ENCODE measurements around the gene CAPN12. TPM values are rescaled to one million over a fixed set of nuclear protein-coding genes. Genes with fewer than 3 reads are reported as not detected.

Gene CAPN12
- total RNA-seq, 1 donor from 2014 or later = 4.4 TPM

DNA sequence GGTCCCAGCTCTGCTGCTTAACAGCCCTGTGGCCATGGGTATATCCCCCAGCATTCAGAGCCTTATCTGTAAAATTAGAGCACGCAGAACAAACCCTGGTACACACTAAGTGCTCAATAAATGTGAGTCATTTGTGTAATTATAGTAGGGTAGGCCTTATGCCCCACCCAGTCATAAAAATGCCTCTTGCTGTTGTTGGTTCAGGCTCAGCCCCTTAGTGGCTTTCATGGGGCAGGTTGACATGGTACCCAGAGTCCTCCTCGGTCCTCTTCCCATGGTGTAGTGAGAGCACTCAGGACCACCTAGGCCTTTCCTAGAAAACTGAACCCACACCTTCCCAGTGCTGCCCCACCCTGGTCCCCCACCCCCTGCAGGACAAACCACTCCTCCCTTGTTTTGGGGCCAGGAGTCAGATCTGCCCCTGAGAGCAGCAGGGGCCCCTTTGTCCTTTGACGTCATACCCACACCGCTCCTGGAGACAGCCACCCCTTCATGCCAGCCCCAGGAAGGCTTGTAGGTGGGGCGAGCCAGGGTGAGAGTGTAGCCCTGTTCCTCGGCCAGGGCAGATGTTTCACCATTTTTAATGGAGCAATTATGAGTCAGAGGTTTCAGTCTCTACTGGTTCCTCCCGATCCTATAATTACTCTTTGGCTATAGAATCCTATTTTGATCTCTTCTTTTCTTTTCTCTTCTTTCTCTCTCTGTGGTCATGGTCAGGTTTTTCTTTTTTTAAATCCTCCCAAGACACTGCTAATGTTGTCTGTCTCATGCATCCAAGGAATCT, 60.0 kb downstream of the CAPN12 start:
- intact Hi-C loops (cut with micrococcal nuclease) = loop anchor here (10.0 kb wide), 1 partner anchor 49 kb away; no protein-coding TSS in a partner anchor

DNA sequence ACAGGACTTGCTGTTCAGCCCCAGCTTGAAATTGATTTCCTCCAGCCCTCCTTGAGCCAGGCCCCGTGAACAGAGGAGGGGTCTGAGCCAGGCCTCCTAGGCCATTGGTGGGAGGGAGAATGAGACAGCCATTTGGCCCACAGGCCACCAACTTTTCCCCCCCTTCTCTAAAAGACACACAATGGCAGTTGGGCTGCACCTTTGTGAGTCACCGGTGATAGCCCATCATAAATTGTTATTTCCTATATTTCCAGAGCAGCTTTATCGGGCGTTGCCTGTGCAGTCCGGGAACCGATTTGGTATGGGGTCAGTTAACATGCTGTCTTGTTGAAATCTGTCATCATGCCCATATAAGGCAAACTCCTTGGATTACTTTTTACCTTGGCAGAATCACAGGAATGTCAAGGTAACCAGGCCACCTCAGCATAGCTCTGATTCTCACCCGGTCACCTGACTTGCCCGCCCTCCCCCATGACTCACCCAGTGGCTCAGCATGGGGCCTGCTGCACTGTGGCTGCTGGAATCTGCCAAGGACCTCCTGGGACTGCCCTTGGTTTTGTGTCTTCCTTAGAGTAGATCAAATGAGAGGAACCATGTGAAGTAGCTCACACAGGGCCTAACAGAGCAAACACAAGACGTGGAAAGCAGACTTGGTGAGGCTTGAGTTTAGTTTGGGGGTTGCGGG, 60.7 kb downstream of the CAPN12 start:
- intact Hi-C loops (cut with micrococcal nuclease) = loop anchor here (10.0 kb wide), 1 partner anchor 49 kb away; no protein-coding TSS in a partner anchor

DNA sequence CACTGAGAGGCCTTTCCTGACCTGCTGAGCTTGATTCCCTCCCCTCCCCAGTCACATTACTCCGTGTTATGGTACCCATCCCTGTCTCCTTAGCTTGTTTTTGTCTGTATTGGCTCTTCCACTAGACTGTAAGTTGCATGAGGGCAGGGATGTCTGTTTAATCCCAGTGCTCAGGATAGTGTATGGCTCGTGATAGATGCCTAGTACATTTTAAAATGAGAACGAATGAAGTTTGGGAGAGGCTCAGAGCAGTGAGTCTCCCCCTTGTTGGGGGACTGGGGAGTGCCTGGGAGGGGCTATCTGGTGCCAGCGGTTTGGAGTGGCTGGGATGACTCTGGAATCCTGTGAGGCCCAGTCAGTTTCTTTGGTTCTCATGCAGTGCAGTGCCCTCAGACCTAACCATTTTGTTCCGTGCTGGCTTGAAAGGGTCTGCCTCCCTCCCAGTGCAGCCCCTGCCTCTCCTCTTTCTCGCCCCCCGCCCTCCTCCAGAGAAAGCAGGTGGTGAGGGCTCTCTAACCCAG, 61.3 kb downstream of the CAPN12 start:
- intact Hi-C loops (cut with micrococcal nuclease) = loop anchor here (10.0 kb wide), 1 partner anchor 48 kb away; no protein-coding TSS in a partner anchor

DNA sequence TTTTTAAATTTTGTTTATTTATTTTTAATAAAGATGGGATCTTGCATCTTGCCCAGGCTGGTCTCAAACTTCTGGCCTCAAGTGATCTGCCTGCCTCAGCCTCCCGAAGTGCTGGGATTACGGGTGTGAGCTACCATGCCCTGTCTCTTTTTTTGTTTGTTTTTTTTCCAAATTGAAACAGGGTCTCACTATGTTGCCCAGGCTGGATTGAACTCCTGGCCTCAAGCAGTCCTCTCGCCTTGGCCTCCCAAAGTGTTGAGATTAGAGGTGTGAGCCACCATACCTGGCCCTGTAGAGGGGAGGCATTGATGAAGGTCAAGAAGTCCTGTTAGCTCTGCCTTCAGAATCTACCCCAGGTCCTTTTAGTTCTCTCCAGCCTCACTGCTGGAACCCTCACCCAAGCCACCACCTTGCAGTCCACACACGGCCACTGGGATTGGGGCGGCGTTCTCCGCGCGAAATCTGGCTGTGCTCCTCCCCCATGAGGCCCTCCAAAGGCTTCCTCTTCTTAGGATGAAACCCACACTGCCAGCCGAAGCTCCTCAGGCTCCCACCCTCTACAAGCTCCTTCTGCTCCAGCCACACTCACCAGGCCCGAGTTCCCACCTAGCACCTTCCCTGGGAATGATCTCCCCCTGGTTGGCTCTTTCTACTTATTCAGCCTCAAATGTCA, 61.9 kb downstream of the CAPN12 start:
- intact Hi-C loops (cut with micrococcal nuclease) = loop anchor here (10.0 kb wide), 1 partner anchor 48 kb away; no protein-coding TSS in a partner anchor

Other genes with a start within 250 kb of the CAPN12 start
- 307 and 314 TPM in 2 replicates for gene MAP4K1, start 126.5 kb downstream of the CAPN12 start, total RNA-seq
- gene EIF3K, start 125.3 kb downstream of the CAPN12 start, total RNA-seq = 313 and 314 TPM in 2 replicates
- 435 and 443 TPM in 2 replicates for gene ACTN4, start 96.8 kb downstream of the CAPN12 start, total RNA-seq
- not detected in 2 replicates for gene LGALS7, start 29.0 kb upstream of the CAPN12 start, total RNA-seq
- gene LGALS7B, start 44.7 kb upstream of the CAPN12 start, total RNA-seq = not detected in 2 replicates
- gene LGALS4, start 68.5 kb upstream of the CAPN12 start, total RNA-seq = 1.6 and 1.8 TPM in 2 replicates
- 152 and 154 TPM in 2 replicates for gene ECH1, start 87.3 kb upstream of the CAPN12 start, total RNA-seq
- 515 and 536 TPM in 2 replicates for gene HNRNPL, start 105.5 kb upstream of the CAPN12 start, total RNA-seq
- 79.1 and 82.0 TPM in 2 replicates for gene RINL, start 133.8 kb upstream of the CAPN12 start, total RNA-seq
- 56.7 TPM in 2 replicates for gene SIRT2, start 155.1 kb upstream of the CAPN12 start, total RNA-seq
- 60.2 and 66.3 TPM in 2 replicates for gene NFKBIB, start 155.5 kb upstream of the CAPN12 start, total RNA-seq
- gene CCER2, start 167.7 kb upstream of the CAPN12 start, total RNA-seq = 1.9 TPM in 2 replicates
- gene SARS2, start 186.3 kb upstream of the CAPN12 start, total RNA-seq = 29.5 and 33.5 TPM in 2 replicates
- gene MRPS12, start 186.5 kb upstream of the CAPN12 start, total RNA-seq = 66.0 and 67.5 TPM in 2 replicates
- 0.22 TPM in 1 of 2 replicates, not detected in the other for gene FBXO17, start 231.3 kb upstream of the CAPN12 start, total RNA-seq